GM12878 (cell line): ENCODE results near the gene UBE3B. TPM values are rescaled to one million over a fixed set of nuclear protein-coding genes. Genes with fewer than 3 reads are reported as not detected.

Experiments used
- ATAC-seq: fragments of 200-7000 bp; cut with Tn5 transposase; 3 replicates; pipeline ENCODE4 v1.9.1; 2020; ENCODE audit warnings: mild to moderate bottlenecking, moderate library complexity
- BruUV-seq: library from RNA; stranded (reverse); fragments of 400-500 nt; replicated peaks from 2 replicates; lab custom pipeline; 2021; lab: Mats Ljungman, UMichigan
- CTCF ChIA-PET: fragments of 300-600 bp; sonication (Branson Sonifier 250); formaldehyde crosslinking; extraction: SDS; loops from one replicate; lab custom pipeline; 2021; ENCODE audit warnings: inconsistent platforms; lab: Yijun Ruan, JAX
- POLR2A ChIA-PET: fragments of 350-600 bp; formaldehyde crosslinking; extraction: SDS; loops from one replicate; lab custom pipeline; 2021; ENCODE audit warnings: inconsistent platforms; lab: Charles Lee
- RAD21 ChIA-PET: fragments of 300-600 bp; sonication (Branson Sonifier 250); formaldehyde crosslinking; loops from one replicate; lab custom pipeline; 2023; ENCODE audit warnings: antibody characterized with exemption; ENCODE audit not compliant: unreplicated experiment; lab: Charles Lee
- SMC1A ChIA-PET: fragments of 300-600 bp; sonication (Branson Sonifier 250); formaldehyde crosslinking; loops from one replicate; lab custom pipeline; 2023; ENCODE audit not compliant: unreplicated experiment, uncharacterized antibody; lab: Charles Lee
- DNase-seq: peaks from one replicate; pipeline ENCODE4 v3.0.0-alpha.2; 2011; ENCODE audit warnings: low read depth, low spot score
- FAIRE-seq: peaks from 3 replicates; lab custom pipeline; 2011; peaks lifted over from hg19 to GRCh38; lab: Jason Lieb, UNC
- H2AFZ ChIP-seq: 2 replicates; pipeline ENCODE4 v1.6.0; 2011; ENCODE audit warnings: low read depth, low read length, control low read depth; ENCODE audit not compliant: control insufficient read depth
- H3K27ac ChIP-seq: 2 replicates; pipeline ENCODE4 v1.5.1; 2011; ENCODE audit warnings: control low read depth; ENCODE audit not compliant: control insufficient read depth, insufficient read depth
- H3K27me3 ChIP-seq, 2 experiments: replicated peaks in 1 of 2; 2 replicates each; pipeline versions ENCODE4 v1.6.0 to v1.6.1; 2011; ENCODE audit warnings: low read length in 1 of 2; ENCODE audit not compliant: control insufficient read depth in 2 of 2, insufficient read depth in 2 of 2
- H3K36me3 ChIP-seq, 2 experiments: 2 replicates each; pipeline ENCODE4 v1.5.1; 2011; ENCODE audit warnings: low read length in 1 of 2; ENCODE audit not compliant: control insufficient read depth in 2 of 2, insufficient read depth in 2 of 2
- H3K4me1 ChIP-seq: 2 replicates; pipeline ENCODE4 v1.6.1; 2011; ENCODE audit warnings: mild to moderate bottlenecking, low read length, moderate library complexity, mixed read lengths; ENCODE audit not compliant: control insufficient read depth, insufficient read depth
- H3K4me2 ChIP-seq: 2 replicates; pipeline ENCODE4 v1.6.0; 2011; ENCODE audit warnings: control low read depth; ENCODE audit not compliant: control insufficient read depth, insufficient read depth
- H3K4me3 ChIP-seq: fragments of 200-600 bp; sonication (generic); 2 replicates; pipeline ENCODE4 v1.5.1; 2016
- H3K79me2 ChIP-seq: 2 replicates; pipeline ENCODE4 v1.6.0; 2011; ENCODE audit warnings: low read length; ENCODE audit not compliant: control insufficient read depth, insufficient read depth
- H3K9ac ChIP-seq: 2 replicates; pipeline ENCODE4 v1.8.0; 2011; ENCODE audit warnings: low read length, control low read depth, mixed read lengths; ENCODE audit not compliant: control insufficient read depth, insufficient read depth
- H3K9me3 ChIP-seq: replicated peaks from 3 replicates; pipeline ENCODE4 v1.5.1; 2011; ENCODE audit warnings: mild to moderate bottlenecking, low read length; ENCODE audit not compliant: control insufficient read depth, insufficient read depth
- H4K20me1 ChIP-seq: 2 replicates; pipeline ENCODE4 v1.6.0; 2011; ENCODE audit not compliant: control insufficient read depth, insufficient read depth
- ASH2L ChIP-seq: fragments of 300-600, 200-600 bp; sonication (generic); IDR thresholded peaks from 2 replicates; pipeline ENCODE4 v1.6.1; 2017; ENCODE audit warnings: low read depth, mild to moderate bottlenecking, borderline replicate concordance
- E4F1 ChIP-seq: fragments of 450-650 bp; IDR thresholded peaks from 2 replicates; pipeline ENCODE4 v1.6.1; 2018; ENCODE audit warnings: borderline replicate concordance, mild to moderate bottlenecking; ENCODE audit not compliant: partially characterized antibody
- ESRRA ChIP-seq: IDR thresholded peaks from 2 replicates; pipeline ENCODE4 v1.6.1; 2012; ENCODE audit warnings: mild to moderate bottlenecking, low read length, improper control_type of control experiment
- HDAC2 ChIP-seq: fragments of 200-600 bp; sonication (generic); IDR thresholded peaks from 2 replicates; pipeline ENCODE4 v1.6.1; 2017
- JUND ChIP-seq: IDR thresholded peaks from 2 replicates; pipeline ENCODE4 v1.6.1; 2012; ENCODE audit warnings: low read depth, mild to moderate bottlenecking, low read length, improper control_type of control experiment, moderate library complexity
- KAT2A ChIP-seq: conservative IDR thresholded peaks from 2 replicates; pipeline ENCODE4 v1.6.1; 2011; ENCODE audit warnings: low read depth, low read length; ENCODE audit not compliant: control insufficient read depth
- PBX3 ChIP-seq: IDR thresholded peaks from 2 replicates; pipeline ENCODE4 v1.6.1; 2011; ENCODE audit warnings: mild to moderate bottlenecking, low read depth, low read length, moderate library complexity; ENCODE audit not compliant: insufficient replicate concordance
- ZNF622 ChIP-seq: fragments of 450-650 bp; IDR thresholded peaks from 2 replicates; pipeline ENCODE4 v1.6.1; 2017; ENCODE audit warnings: mild to moderate bottlenecking, inconsistent platforms
- WGBS: methylation state at CpG from one replicate; pipeline ENCODE4 v1.1.6; 2016; ENCODE audit warnings: low lambda C conversion rate; ENCODE audit not compliant: insufficient replicate concordance, insufficient coverage; ENCODE audit errors: missing lambda C conversion rate; 5-methylcytosine and 5-hydroxymethylcytosine counted together
- in situ Hi-C: fragments of 300-500 bp; cut with MboI; formaldehyde crosslinking; loops from 9 replicates; pipeline ENCODE4 v1.14.3; 2018; ENCODE audit warnings: mixed read lengths
- intact Hi-C: fragments of 100-400 bp; cut with micrococcal nuclease; formaldehyde crosslinking; loops from one replicate; pipeline ENCODE4 v1.14.2; 2022; ENCODE audit not compliant: unreplicated experiment
- polyA plus RNA-seq, 11 experiments: library from polyadenylated mRNA; depleted of rRNA in 4 of 11; unstranded in 6 of 11; stranded (reverse) in 5 of 11; fragments of >200 nt; fragmentation: Nextera tagmentation in 4 of 11; fragmentation: Illumina TruSeq in 1 of 11; extraction: Ambion mirVana in 4 of 11; extraction: Trizol in 1 of 11; gene quantifications; 1 replicate in 1 of 11; 2 replicates in 10 of 11; pipeline versions ENCODE4 v1.2.1 to v1.2.3, GENCODE V29; 2011 to 2016; ENCODE audit warnings: inconsistent platforms in 2 of 11, missing spikeins in 2 of 11, low read depth in 1 of 11
- total RNA-seq, 4 experiments: library from RNA; depleted of rRNA in 3 of 4; stranded (reverse); fragments of >200 nt in 3 of 4; fragmentation: Illumina TruSeq in 1 of 4; extraction: Trizol in 1 of 4; gene quantifications; 2 replicates each; pipeline versions ENCODE4 v1.2.1 to v1.2.3, GENCODE V29; 2013 to 2021

Gene UBE3B
- total and polyA plus RNA-seq, 10 of the 15 experiments (the other 5 are each of a cell fraction or from before 2014, with no cell fraction given) = 7.4 to 25.3 (median 17.1) TPM

DNA sequence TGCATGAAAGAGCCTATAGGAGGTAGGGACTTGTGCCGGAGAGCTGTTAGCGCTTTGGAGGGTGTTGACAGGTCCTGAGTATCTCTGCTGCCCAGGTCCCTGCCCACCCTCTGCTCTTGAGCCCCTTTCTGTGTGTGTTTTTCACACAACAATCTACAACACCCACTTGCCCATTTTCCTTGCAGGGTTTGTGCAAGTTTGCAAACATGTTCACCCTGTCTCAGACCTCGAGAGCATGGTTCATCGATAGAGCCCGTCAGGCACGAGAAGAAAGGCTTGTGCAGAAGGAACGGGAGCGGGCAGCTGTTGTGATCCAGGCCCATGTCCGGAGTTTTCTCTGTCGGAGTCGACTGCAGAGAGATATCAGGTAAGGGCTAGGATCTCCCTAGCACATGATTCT is 5.9 kb downstream of the UBE3B start:
- SMC1A ChIA-PET = no interaction called here
- TF ChIP-seq HDAC2 (no peak), ASH2L (no peak), PBX3 (no peak), KAT2A (no peak), ESRRA (no peak), E4F1 (no peak), ZNF622 (no peak), JUND (no peak)
- TF ChIP-seq, all 136 proteins: peak for 0
- no peak for FAIRE-seq
- Histone ChIP-seq H3K9ac (no peak overlapping the region), H2AFZ (no peak overlapping the region), H3K79me2 (peaks cover 4% of the 10 kb centered on the region), H3K9me3 (no peaks in the 10 kb centered on the region), H3K4me1 (no peaks in the 10 kb centered on the region), H3K4me2 (no peak overlapping the region), H3K36me3 (peaks cover 4 to 7% of the 10 kb centered on the region in 2 experiments), H3K27me3 (no peaks in the 10 kb centered on the region), H3K27ac (no peak overlapping the region), H3K4me3 (no peak overlapping the region), H4K20me1 (no peaks in the 10 kb centered on the region)
- WGBS = 98% methylated on average over 11 of the region's 11 CpGs
- no TSS peak for BruUV-seq
- ChIA-PET POLR2A (interaction anchor here (1.3 kb wide), 1 partner anchor 10 kb away, joined by 3 read pairs; no protein-coding TSS in a partner anchor), CTCF (interaction anchor here (1.0 to 1.4 kb wide), 2 partner anchors 12 to 34 kb away, joined by 3 to 4 read pairs; no protein-coding TSS in a partner anchor), RAD21 (no interaction called here)
- intact Hi-C loops = no loop called here
- no peak for ATAC-seq
- DNase-seq = no peak
- in situ Hi-C loops = no loop called here
